Measurements from ENCODE around the gene IGF2R.
"Not testable (repeated sequence)": the region's sequence is repeated elsewhere in the genome, so short reads cannot be mapped to it uniquely, and the experiment has no call there.

The IGF2R gene

DNA sequence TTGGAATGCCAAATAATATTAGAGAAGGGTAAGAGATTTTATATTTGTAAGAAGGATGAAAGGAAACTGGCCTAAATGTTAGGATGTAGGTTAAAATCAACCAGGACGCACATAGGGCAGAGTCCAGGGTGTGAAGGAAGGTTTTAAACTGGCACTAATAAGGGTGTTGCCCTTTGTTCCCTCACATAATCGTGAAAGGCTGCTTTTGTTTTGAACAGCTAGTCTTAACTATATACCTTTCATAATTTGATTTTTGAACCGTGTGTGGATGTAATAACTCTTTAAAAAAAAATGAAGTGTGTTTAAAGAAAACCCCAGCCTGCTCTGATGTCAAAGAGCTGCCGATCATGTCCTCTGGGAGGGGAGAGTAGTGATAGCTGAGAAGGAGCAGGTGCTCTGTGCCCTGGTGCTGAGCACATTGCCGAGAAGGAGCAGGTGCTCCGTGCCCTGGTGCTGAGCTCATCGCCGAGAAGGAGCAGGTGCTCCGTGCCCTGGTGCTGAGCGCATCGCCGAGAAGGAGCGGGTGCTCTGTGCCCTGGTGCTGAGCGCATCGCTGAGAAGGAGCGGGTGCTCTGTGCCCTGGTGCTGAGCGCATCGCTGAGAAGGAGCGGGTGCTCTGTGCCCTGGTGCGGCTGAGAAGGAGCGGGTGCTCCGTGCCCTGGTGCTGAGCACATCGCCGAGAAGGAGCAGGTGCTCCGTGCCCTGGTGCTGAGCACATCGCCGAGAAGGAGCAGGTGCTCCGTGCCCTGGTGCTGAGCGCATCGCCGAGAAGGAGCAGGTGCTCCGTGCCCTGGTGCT is 121.8 kb downstream of the IGF2R start:
- DNase-seq (ENCODE audit: extremely low read depth in 1 of 2, low read depth in 1 of 2): not testable (repeated sequence)

DNA sequence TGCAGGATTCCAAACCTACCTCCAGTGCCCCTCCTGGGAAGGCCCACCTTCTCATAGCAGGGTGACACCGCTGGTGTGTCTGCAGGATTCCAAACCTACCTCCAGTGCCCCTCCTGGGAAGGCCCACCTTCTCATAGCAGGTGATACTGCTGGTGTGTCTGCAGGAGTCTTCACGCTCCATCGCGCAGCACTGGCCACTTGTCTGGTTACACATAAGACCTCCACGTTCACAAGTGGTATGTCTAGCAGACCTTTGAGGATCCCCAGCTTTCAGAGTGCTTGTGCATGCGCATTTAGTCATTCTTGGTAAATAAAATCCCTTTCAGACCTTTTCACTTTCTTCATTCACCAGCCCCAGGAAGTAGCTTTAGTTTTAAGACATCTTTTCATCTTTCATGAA is 123.3 kb downstream of the IGF2R start:
- DNase-seq (ENCODE audit: extremely low read depth in 1 of 2, low read depth in 1 of 2): not testable (repeated sequence)

DNA sequence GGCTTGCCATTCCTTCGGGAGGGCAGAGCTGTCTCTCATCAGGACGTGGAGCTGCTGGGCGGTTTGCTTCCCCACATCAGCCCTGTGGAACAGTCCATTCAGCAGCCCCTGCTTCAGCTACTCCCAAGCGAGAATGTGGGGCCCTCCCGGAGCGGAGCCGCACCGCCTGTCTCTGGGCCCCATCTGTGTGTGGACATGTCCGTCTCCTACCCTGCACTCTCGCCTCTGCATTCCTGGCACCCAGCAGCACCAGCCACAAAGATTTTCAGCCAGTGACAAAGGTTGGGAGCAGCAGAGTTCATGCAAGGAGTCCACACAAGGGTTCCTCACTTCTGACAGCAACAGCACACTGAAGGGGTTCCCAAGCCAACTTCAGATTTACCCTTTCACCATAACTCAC is 123.7 kb downstream of the IGF2R start:
- no peak for DNase-seq (ENCODE audit: extremely low read depth in 1 of 2, low read depth in 1 of 2)

DNA sequence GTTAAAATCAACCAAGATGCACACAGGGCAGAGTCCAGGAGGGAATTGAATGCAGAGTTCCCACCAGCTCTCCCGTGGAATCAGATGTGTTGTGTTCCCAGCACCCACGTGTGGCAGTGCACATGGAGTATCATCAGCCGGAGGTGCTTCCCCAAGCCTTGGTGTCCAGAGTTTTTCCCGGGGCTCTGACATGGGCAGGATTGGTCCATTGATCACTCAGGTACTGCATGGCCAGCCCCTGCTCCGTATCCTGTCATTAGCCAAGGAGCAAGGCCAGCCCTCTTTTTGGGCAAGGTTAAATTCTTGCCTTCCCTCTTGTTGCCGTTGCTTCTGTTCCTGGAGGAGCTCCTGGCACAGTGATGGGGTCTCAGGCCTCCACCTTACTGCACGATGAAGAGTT is 124.2 kb downstream of the IGF2R start:
- no peak for DNase-seq (ENCODE audit: extremely low read depth in 1 of 2, low read depth in 1 of 2)

DNA sequence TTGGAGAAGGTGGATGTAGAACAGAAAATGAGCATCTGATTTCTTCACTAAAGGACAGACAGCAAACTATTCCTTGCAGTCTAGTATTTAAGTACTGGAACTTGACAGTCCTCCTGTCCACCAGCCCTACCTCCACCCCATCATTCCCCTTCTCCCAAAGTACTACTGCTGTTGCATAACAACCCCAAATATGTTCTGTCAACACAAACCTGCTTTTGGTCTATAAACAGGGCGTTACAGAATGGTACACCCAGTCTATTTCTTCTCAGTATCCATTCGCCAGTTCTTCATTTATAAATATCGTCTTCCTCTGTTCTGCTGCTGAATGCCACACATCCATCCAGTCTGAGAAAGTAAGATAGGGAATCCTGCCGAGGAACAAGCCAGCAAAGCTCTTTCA is 125.1 kb downstream of the IGF2R start:
- no peak for DNase-seq (ENCODE audit: extremely low read depth in 1 of 2, low read depth in 1 of 2)

DNA sequence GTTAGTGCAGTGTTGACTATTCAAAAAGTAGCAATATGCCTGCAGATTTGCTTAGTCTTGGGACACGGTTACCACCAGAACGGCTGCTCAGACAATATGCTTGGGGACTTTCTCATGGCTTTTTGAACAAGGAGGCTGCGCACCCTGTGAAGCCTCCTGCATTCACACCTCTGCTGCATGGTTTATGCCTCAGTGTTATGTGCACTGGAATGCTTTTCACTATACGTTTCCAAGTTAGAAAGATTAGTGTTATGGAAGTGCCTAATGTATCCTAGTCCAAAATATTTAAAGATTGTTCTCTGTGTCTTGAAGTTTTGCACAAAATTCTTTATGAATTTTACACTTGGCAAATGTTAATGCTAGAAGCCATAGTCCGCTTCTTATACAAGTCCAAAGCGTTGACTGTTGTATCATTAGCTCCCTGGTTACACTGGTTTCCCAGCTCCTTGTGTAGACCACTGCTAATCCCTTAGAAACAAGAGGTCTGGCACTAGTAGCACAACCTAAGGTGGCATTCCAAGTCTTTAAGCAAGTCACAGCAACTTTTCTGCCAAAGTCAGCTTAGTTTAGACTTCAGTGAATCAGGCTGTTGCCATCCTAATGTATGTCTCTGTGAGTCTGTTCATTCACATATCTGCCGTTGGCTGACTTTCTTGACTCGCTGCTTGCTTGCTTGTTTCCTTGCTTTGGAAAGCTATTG is 126.4 kb downstream of the IGF2R start:
- DNase-seq (ENCODE audit: extremely low read depth in 1 of 2, low read depth in 1 of 2): no peak

DNA sequence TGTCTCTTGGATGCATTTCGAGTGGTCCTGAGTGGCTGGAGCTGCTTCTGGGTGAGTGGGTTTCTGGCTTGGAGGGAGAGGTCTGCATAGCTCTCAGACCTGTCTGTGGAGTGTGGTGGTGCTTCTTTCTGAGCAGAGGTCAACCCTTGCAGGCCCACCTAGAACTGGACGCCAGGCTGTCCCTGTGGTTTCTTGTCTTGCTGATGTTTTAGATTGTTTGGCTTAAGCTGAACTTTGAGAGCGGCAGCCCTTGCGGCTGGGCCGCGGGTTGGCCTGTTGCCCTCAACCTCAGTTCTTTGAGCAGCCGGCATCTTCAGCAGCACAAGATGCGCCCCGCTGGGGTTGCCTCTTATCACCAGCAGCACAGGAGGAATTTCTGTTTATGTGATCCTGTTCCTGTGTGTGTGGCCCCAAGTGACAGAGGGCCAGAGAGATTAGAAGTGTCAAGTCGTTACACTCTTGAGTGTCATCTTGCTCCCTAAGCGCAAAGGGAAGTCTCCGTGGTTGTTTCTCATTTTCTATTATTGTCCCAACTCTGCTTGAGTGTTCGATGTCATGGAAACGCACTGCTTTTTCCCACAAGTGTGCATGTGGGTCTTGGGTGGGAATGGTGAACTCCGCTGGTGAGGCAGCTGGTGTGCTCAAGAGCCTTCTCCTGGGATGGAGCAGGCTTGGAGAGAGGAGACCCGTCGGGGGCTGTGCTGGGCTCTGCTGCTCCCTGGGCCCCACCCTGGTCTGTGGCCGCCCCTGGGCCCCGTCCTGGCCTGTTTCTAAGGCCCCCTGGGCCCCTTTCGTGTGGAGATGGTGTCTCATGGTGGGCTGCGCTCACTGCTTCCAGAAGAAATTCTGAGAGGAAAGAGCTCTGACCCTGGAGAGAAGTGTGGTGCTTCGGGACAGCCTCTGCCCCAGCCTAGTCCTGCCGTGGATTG is 132.7 kb downstream of the IGF2R start:
- no peak for DNase-seq (ENCODE audit: extremely low read depth in 1 of 2, low read depth in 1 of 2)

DNA sequence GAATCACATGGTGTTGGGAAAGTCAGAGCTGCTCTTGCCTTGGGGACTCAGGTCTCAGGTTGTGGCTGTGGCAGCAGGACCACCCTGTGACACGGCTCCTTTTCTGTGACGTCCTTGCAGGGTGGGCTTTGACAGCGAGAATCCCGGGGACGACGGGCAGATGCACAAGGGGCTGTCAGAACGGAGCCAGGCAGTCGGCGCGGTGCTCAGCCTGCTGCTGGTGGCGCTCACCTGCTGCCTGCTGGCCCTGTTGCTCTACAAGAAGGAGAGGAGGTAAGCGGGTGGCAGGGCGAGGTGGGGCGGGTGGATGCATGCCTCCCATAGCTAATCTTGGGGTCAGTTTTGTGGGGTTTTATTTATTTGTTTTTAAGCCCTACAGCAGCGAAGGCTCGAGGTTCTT is 133.5 kb downstream of the IGF2R start:
- DNase-seq (ENCODE audit: extremely low read depth in 1 of 2, low read depth in 1 of 2): no peak

DNA sequence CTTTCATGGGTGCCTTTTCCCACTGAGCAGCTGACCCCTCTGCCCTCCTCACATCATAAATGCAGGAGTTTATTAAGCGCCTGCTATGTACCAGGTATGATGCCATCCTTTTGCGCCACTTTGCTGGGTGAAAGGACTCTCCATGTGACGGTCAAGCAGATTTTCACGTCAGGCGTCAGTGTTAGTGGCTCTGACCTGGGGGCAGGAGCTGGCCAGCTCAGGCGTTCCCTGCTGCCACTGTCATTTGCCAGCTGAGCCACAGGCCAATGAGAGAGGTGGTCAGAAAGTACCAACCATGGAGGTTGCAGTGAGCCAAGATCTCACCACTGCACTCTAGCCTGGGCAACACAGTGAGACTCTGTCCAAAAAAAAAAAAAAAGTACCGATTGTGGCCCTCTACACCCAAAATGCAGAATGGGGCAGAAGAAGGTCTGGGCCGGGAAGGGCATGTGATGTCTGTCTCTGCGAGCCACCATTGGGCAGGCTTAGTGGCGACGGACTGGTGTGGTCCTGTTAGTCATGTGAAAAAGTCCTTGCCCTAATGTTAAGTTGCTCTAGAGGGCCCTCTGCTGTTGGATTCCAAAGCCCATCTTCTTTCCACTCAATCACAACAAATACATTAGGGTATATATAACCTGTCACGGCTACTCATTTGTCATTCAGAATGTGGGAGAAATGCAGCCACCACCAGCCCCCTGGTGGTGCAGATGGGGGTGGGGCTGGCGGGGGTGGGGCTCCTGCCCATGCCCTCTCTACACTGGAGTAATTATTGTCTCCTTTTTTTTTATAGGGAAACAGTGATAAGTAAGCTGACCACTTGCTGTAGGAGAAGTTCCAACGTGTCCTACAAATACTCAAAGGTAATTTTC is 134.3 kb downstream of the IGF2R start:
- no peak for DNase-seq (ENCODE audit: extremely low read depth in 1 of 2, low read depth in 1 of 2)

DNA sequence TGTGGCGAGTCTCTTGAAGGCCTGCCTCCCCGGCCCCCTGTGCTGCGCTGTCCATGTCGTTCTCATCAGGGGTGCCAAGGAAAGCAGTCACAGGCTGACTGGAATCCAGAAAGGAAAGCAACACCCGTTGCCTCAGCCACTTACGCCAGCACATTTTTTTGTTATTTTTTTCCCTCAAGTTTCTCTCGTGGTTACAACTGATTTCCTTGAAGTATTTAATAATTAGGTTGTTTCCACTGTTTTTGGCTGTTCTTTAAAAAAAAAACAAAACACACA is 134.9 kb downstream of the IGF2R start:
- DNase-seq (ENCODE audit: extremely low read depth in 1 of 2, low read depth in 1 of 2): no peak

DNA sequence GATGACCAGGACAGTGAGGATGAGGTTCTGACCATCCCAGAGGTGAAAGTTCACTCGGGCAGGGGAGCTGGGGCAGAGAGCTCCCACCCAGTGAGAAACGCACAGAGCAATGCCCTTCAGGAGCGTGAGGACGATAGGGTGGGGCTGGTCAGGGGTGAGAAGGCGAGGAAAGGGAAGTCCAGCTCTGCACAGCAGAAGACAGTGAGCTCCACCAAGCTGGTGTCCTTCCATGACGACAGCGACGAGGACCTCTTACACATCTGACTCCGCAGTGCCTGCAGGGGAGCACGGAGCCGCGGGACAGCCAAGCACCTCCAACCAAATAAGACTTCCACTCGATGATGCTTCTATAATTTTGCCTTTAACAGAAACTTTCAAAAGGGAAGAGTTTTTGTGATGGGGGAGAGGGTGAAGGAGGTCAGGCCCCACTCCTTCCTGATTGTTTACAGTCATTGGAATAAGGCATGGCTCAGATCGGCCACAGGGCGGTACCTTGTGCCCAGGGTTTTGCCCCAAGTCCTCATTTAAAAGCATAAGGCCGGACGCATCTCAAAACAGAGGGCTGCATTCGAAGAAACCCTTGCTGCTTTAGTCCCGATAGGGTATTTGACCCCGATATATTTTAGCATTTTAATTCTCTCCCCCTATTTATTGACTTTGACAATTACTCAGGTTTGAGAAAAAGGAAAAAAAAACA is 136.1 kb downstream of the IGF2R start:
- no peak for DNase-seq (ENCODE audit: extremely low read depth in 1 of 2, low read depth in 1 of 2)

DNA sequence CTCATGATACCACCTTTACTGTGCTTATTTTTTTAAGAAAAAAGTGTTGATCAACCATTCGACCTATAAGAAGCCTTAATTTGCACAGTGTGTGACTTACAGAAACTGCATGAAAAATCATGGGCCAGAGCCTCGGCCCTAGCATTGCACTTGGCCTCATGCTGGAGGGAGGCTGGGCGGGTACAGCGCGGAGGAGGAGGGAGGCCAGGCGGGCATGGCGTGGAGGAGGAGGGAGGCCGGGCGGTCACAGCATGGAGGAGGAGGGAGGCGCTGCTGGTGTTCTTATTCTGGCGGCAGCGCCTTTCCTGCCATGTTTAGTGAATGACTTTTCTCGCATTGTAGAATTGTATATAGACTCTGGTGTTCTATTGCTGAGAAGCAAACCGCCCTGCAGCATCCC is 137.1 kb downstream of the IGF2R start:
- DNase-seq (ENCODE audit: extremely low read depth in 1 of 2, low read depth in 1 of 2): no peak

DNA sequence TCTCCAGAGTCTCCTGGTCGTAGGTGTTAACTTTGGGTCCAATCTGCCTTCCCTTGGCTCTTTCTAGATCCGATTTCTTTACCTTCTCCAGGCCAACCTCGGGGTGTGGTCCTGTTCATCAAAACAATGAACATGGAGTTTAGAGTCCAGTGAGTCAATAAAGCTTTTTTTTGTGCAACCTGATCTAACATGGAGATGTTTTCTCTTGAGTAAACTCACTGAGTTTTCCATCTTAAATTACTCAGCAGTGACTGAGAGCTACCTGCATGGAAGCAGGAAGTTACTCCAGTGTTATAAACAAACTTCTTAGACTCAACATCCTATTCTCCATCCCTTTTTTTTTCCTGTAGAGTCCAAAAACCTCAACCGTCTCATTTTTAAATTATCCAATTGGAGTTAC is 137.8 kb downstream of the IGF2R start:
- DNase-seq (ENCODE audit: extremely low read depth in 1 of 2, low read depth in 1 of 2): no peak

DNA sequence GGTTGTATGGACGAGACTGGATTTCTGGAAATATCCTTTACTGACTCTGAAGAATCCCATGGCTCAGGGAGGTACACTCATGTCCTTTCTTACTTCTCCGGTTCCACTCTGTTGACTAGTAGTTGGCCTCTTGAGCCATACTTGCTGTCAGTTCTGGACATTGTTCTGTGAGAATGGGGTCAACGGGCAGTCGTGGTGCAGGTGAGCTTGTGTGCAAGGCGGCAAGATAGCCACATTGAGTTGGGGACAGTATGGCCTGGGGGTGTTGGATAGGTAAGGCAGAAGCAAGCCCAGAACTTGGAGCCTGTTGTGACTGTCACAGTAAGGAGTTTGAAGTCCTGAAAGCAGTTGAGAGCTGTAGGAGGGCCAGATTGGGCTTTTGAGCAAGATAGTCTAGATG is 139.2 kb downstream of the IGF2R start:
- DNase-seq (ENCODE audit: extremely low read depth in 1 of 2, low read depth in 1 of 2): no peak

DNA sequence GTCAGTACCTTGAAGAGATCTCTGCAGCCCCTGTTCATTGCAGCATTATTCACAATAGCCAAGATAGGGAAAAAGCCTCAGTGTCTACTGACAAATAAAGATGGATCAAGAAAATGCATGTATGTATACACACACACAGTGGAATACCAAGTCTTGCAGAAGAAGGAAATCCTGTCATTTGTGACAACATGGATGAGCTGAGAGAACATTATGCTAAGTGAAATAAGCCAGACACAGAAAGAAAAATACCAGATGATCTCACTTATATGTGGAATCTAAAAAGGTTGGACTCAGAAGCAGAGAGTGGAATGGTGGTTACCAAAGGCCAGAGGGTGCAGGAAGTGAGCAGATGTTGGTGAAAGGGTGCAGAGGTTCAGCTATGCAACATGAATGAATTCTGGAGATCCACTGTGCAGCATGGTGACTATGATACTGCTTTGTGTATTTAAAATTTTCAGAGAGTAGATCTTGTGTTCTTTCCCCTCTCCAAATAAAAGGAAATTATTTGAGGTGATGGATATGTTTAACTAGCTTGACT is 141.8 kb downstream of the IGF2R start:
- no peak for DNase-seq (ENCODE audit: extremely low read depth in 1 of 2, low read depth in 1 of 2)

DNA sequence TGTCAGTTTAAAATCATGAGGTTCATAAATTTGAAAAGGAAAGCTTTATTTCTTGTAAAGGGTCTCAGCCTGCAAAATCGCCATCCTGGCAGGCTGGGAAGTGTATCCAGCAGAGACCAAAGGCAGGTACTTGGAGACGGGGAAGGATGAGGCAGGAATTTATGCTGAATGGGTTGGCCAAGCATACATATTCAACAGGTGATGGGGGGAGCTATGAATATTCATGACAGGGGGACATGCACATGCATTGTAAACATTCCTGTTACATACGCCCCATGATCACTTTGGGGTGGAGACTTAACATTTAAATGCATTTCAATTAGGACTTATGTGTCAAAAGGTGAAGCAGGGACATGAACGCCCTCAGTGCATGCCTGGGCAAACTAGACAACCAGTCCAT is 142.9 kb downstream of the IGF2R start:
- no peak for DNase-seq (ENCODE audit: extremely low read depth in 1 of 2, low read depth in 1 of 2)

DNA sequence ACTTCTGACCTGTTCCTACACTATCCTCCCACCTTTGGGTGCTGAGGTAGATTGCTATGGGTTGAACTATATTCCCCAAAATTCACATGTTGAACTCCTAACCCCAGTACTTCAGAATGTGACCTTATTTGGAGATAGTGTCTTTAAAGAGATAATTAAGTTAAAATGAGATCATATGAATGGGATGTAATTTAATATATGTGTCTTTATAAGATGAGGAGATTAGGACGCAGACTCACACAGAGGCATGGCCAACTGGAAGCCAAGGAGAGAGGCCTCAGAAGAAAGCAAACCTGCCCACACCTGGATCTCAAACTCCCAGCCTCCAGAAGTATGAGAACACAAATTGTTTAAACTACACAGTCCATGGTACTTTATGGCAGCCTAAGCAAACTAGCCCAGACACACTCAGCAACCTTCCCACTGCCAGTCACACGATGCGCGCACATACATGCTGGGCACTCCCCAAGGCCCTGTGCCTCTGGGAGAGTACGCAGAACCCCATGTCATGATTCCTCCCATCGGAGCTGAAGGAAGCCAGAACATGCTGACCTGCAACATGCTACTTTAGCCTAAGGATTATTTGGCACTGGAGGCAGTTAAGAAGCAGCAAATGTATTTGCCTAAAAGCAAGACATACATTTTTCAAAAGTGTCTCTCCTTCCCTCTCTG is 143.9 kb downstream of the IGF2R start:
- DNase-seq (ENCODE audit: extremely low read depth in 1 of 2, low read depth in 1 of 2): no peak

DNA sequence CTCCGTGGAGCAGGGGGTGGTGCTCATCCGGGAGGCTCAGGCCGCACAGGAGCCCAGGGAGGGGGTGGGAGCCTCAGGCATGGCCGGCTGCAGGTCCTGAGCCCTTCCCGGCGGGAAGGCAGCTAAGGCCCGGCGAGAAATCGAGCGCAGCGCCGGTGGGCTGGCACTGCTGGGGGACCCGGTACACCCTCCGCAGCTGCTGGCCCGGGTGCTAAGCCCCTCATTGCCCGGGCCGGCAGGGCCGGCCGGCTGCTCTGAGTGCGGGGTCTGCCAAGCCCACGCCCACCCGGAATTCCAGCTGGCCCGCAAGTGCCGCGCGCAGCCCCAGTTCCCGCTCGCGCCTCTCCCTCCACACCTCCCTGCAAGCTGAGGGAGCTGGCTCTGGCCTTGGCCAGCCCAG is 145.7 kb downstream of the IGF2R start:
- DNase-seq (ENCODE audit: extremely low read depth in 1 of 2, low read depth in 1 of 2): not testable (repeated sequence)

DNA sequence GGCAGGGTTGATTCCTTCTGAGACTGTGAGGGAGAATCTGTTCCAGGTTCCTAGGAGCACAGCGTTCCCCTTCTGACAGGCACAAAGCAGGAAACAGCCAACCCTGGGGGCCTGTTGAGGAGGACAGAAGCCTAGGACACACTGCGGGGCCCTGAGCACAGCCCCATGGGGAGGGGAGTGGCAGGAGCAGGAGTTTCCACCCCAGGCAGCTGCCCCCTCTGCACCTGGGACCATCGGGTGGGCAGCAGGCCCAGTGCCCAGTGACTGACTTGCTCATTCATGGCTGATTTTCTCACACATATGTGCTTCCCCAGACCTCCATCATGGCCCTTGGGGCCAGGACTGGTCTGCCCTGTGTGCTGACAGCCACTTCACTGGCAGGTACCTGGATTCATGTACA is 146.5 kb downstream of the IGF2R start:
- no peak for DNase-seq (ENCODE audit: extremely low read depth in 1 of 2, low read depth in 1 of 2)

Data from activated CD8-positive, alpha-beta memory T cell treated with anti-CD3 and anti-CD28 coated beads for 1 hour (primary cell).